Measurements from ENCODE around the gene FAM50B. TPM values are rescaled to one million over a fixed set of nuclear protein-coding genes. Genes with fewer than 3 reads are reported as not detected.

Gene FAM50B
- total RNA-seq, 1 donor from 2014 or later, result 10.6 TPM

DNA sequence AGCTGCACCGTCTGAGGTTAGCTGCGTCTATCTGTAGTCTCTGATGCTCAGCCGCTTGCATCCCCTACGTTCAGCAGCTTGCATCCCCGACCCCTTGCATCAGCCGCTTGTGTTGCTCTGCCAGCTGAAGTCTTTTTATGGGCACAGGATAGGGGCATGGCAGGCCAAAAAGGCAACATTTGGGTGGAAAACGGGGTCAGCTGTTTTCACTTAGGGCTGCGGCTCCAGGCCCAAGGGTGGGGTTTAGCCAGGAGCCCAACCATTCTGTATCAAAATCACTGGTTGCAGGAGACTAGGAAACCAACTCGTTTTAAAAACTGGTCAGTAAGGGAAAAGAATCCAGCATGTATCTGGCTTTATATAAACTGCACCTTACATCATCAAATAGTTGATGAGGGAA lies 49.9 kb downstream of the FAM50B start:
- DNase-seq (no peak), ATAC-seq (no peak)
- Histone ChIP-seq H3K4me1 (no peaks in the 10 kb centered on the region), H3K27me3 (ENCODE audit: low read depth) (peaks cover 4% of the 10 kb centered on the region), H3K4me3 (no peak overlapping the region), H3K27ac (no peak overlapping the region), H3K9me3 (no peaks in the 10 kb centered on the region), H3K36me3 (no peaks in the 10 kb centered on the region)
- intact Hi-C loops (cut with DNase I), result no loop called here
- TF ChIP-seq, protein P1, sequence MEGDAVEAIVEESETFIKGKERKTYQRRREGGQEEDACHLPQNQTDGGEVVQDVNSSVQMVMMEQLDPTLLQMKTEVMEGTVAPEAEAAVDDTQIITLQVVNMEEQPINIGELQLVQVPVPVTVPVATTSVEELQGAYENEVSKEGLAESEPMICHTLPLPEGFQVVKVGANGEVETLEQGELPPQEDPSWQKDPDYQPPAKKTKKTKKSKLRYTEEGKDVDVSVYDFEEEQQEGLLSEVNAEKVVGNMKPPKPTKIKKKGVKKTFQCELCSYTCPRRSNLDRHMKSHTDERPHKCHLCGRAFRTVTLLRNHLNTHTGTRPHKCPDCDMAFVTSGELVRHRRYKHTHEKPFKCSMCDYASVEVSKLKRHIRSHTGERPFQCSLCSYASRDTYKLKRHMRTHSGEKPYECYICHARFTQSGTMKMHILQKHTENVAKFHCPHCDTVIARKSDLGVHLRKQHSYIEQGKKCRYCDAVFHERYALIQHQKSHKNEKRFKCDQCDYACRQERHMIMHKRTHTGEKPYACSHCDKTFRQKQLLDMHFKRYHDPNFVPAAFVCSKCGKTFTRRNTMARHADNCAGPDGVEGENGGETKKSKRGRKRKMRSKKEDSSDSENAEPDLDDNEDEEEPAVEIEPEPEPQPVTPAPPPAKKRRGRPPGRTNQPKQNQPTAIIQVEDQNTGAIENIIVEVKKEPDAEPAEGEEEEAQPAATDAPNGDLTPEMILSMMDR (IDR thresholded peaks at IDR 0.05), result no peak

GRCh38 chr6:3899970-3900439 lies 50.8 kb downstream of the FAM50B start:
- DNase-seq, result no peak
- no peaks in the 10 kb centered on the region for H3K36me3 ChIP-seq
- no peaks in the 10 kb centered on the region for H3K9me3 ChIP-seq
- no peak overlapping the region for H3K27ac ChIP-seq
- TF ChIP-seq, protein P1 (IDR thresholded peaks at IDR 0.05), result no peak
- peak in 1 of 2 donors; percentile 10 for ATAC-seq
- H3K27me3 ChIP-seq (ENCODE audit: low read depth), result peaks cover 4% of the 10 kb centered on the region
- H3K4me3 ChIP-seq, result no peak overlapping the region
- no peaks in the 10 kb centered on the region for H3K4me1 ChIP-seq
- intact Hi-C loops (cut with DNase I), result no loop called here

Other genes with a start within 250 kb of the FAM50B start
- 50.9 TPM for gene PXDC1, start 97.7 kb upstream of the FAM50B start, total RNA-seq
- not detected for gene FAM217A, start 229.8 kb downstream of the FAM50B start, total RNA-seq

Measured in lower lobe of right lung (tissue), 2 donors.